Prostate gland (tissue), 2 donors: Measurements from ENCODE around the gene ADGRD1.

Source experiments
- CTCF ChIP-seq, 4 experiments: fragments of 200-600 bp in 2 of 4; fragments of 450-650 bp in 2 of 4; sonication (generic) in 2 of 4; IDR thresholded peaks; 1 replicate in 3 of 4; 2 replicates in 1 of 4; pipeline ENCODE4 v1.5.1; 2016 to 2019; ENCODE audit warnings: antibody characterized with exemption in 4 of 4, mild to moderate bottlenecking in 2 of 4, moderate library complexity in 2 of 4
- POLR2A ChIP-seq: fragments of 450-650 bp; IDR thresholded peaks from one replicate; pipeline ENCODE4 v1.6.1; 2016; ENCODE audit warnings: antibody characterized with exemption, mild to moderate bottlenecking

- TF ChIP-seq CTCF (IDR thresholded peaks at IDR 0.05) (no peak), POLR2A (no peak)
These were observed 5.6 kb upstream of the ADGRD1 start for GRCh38 chr12:130948136-130948535.
